Melanocyte of skin (primary cell): ENCODE data around the gene RUFY3. TPM values are rescaled to one million over a fixed set of nuclear protein-coding genes. Genes with fewer than 3 reads are reported as not detected.

Experiments used
- small RNA-seq, 2 donors: library from RNA; depleted of rRNA; stranded (forward); fragments of <200 nt; gene quantifications; one replicate each; pipeline ENCODE3, GENCODE V24; 2012
- total RNA-seq, 2 donors: library from RNA; depleted of rRNA; stranded (reverse); fragments of >200 nt; gene quantifications; 2 replicates each; pipeline ENCODE4 v1.2.3, GENCODE V29; 2012

Gene RUFY3, protein sequence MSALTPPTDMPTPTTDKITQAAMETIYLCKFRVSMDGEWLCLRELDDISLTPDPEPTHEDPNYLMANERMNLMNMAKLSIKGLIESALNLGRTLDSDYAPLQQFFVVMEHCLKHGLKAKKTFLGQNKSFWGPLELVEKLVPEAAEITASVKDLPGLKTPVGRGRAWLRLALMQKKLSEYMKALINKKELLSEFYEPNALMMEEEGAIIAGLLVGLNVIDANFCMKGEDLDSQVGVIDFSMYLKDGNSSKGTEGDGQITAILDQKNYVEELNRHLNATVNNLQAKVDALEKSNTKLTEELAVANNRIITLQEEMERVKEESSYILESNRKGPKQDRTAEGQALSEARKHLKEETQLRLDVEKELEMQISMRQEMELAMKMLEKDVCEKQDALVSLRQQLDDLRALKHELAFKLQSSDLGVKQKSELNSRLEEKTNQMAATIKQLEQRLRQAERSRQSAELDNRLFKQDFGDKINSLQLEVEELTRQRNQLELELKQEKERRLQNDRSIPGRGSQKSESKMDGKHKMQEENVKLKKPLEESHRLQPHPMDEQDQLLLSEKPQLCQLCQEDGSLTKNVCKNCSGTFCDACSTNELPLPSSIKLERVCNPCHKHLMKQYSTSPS
- total RNA-seq: 100 to 1,000 TPM in 1 of 2 donors, 10 to 100 TPM in 1; 82.6 to 166 TPM

DNA sequence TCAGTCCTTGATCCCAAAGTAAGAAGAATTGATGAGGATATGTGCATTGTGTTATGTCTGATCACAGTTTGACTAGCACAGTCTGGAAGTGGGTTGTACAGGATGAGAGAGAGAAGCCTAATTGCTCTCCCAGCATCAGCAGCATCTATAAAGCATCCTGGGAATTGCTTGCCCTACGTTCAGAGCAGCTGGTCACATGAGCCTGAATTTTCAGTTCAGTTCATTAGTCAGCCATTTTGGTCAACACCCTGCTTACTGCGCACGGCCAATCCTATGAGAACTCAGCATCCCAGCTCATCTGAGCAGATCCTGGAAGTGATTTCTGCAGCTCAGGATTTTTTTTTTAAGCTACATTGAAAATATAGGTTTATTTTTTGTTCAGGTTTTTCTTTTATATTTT is at the start of gene RUFY3:
RUFY3 (plus strand) TSS at position 218 of the 400 bp plus-strand sequence. CDS start 610 bp downstream, outside the sequence.

DNA sequence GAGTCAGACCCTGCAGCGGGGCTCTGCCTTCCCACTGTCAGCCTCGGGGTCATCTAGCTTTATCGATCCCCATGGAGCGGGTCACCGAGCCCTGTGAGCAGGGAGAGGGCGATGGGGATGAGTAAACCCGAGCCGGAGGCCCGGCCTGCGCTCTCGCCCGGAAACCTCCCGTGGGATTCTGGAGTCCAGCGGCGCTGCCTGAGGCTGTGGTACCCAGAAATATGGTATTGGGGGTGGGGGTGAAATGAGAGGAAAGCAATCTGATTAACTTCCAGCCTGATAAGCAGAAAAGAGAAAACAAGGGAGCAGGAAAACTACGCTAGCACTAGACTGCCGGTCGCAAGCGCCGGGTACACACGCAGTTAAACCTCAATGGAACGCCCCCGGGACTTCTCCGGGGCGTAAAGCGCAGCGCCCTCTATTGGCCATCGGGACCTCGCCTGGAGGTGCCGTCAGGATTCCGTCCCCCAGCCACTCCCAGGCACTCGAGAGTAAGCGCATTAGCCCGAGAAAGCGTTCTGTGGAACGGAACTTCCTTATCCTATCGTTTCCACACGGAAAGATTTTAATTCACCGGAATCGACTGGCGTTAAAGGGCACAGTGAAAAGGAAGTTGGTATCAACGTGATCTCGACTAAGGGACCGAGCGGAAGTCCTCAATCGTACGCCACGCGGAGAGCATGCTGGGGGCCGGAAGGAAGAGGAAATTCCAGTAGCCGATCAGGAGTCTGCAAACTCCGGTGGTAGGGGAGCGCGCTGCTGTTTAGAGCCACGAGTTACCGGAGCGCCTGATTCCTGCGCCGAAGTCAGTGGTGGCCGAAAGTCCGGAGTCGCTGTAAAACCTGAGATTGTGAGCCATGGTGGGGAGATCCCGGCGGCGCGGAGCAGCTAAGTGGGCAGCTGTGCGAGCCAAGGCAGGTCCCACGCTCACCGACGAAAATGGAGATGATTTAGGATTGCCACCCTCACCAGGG is 33.7 kb upstream of the RUFY3 start, which contains the start of gene UTP3:
UTP3 (plus strand) TSS at position 712 of the 974 bp plus-strand sequence; CDS start at position 858, 146 bp downstream.

DNA sequence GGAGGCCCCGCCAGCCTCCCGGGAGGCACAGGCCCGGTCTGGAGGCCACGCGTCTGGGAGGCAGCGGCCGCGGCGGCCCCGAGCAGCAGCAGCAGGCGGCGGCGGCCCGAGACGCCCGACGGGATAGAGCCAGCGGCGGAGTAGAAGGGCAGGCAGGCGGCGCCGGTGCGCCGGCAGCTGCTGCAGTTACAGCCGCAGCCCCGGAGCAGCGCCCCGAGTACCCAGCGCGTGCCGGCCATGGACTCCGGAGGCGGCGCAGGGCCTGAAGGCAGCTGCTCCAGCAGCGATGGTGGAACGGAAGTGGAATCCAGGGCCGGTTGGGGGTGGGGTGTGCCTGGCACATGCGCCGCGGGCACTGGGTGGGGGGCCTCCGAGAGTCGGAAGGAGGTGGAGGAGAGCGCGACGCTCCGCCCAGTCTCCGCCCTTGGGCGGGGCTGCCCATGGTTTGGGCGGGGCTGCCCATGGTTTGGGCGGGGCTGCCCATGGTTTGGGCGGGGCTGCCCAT is 117.9 kb downstream of the RUFY3 start, which contains the start of gene GRSF1:
GRSF1 (minus strand) TSS at position 302 of the 505 bp plus-strand sequence; CDS start at position 239, 63 bp downstream.

Small RNA genes lying within 50 kb of the gene (small RNA-seq; reads per million reads assigned to genes)
- gene RF00026 (0 reads per million in 2 donors), gene RNU6-520P (0 reads per million in 2 donors), gene RNU6-784P (3.0 to 6.7 reads per million in 2 donors), gene RNU6-891P (0 to 0.06 reads per million in 2 donors)

Other genes with a start within 250 kb of the RUFY3 start
- gene MUC7, start 249.8 kb upstream of the RUFY3 start, total RNA-seq: not detected
- gene AMTN, start 203.4 kb upstream of the RUFY3 start, total RNA-seq: not detected
- gene AMBN, start 129.7 kb upstream of the RUFY3 start, total RNA-seq: not detected
- gene ENAM, start 93.2 kb upstream of the RUFY3 start, total RNA-seq: not detected
- gene JCHAIN, start 55.5 kb upstream of the RUFY3 start, total RNA-seq: not detected
- gene UTP3, start 33.4 kb upstream of the RUFY3 start, total RNA-seq: 10 to 100 TPM; 17.6 to 20.3 TPM
- 100 to 1,000 TPM; 105 to 128 TPM for gene GRSF1, start 117.9 kb downstream of the RUFY3 start, total RNA-seq
- gene MOB1B, start 180.4 kb downstream of the RUFY3 start, total RNA-seq: 10 to 100 TPM; 13.4 to 22.0 TPM